SK-N-MC (cell line): ENCODE results near the gene RPH3AL.

Source experiments
- DNase-seq: peaks from one replicate; pipeline ENCODE4 v3.0.0-alpha.2; 2011; ENCODE audit warnings: low read depth, low spot score
- H3K27ac ChIP-seq: fragments of 200-600 bp; sonication (generic); 2 replicates; pipeline ENCODE4 v1.5.1; 2016; ENCODE audit warnings: mixed run types
- H3K36me3 ChIP-seq: fragments of 200-600 bp; sonication (generic); 2 replicates; pipeline ENCODE4 v1.6.1; 2017; ENCODE audit warnings: antibody characterized with exemption, low read length, mixed read lengths; ENCODE audit not compliant: insufficient read depth
- H3K4me3 ChIP-seq: fragments of 200-600 bp; sonication (generic); 2 replicates; pipeline ENCODE4 v1.5.1; 2016
- H3K9ac ChIP-seq: fragments of 200-600 bp; sonication (generic); 2 replicates; pipeline ENCODE4 v1.8.0; 2017; ENCODE audit warnings: mixed run types, mixed read lengths; ENCODE audit not compliant: insufficient read length
- H3K9me3 ChIP-seq: fragments of 200-600 bp; sonication (generic); 2 replicates; pipeline ENCODE4 v1.6.1; 2017; ENCODE audit warnings: low read depth, mild to moderate bottlenecking, antibody characterized with exemption, low read length, moderate library complexity, mixed read lengths
- EZH2 ChIP-seq: fragments of 200-600 bp; sonication (generic); IDR thresholded peaks from one replicate; pipeline ENCODE4 v1.6.1; 2017; ENCODE audit warnings: antibody characterized with exemption
- FOXP2 ChIP-seq: optimal IDR thresholded peaks from 2 replicates; pipeline ENCODE3; 2011; ENCODE audit warnings: mild to moderate bottlenecking, moderate library complexity; ENCODE audit not compliant: insufficient read depth; ENCODE audit errors: extremely low read length, control extremely low read depth
- POLR2AphosphoS5 ChIP-seq: IDR thresholded peaks from 2 replicates; pipeline ENCODE4 v1.6.1; 2012; ENCODE audit warnings: mild to moderate bottlenecking, low read depth, low read length, borderline replicate concordance

RPH3AL gene

GRCh38 chr17:298791-299450, 53.7 kb downstream of the RPH3AL start:
- TF ChIP-seq FOXP2 (no peak), POLR2AphosphoS5 (no peak), EZH2 (no peak)
- Histone ChIP-seq H3K9ac (no peak overlapping the region), H3K9me3 (no peaks in the 10 kb centered on the region), H3K27ac (no peak overlapping the region), H3K36me3 (no peaks in the 10 kb centered on the region), H3K4me3 (no peak overlapping the region)
- DNase-seq: no peak

- H3K36me3 ChIP-seq: no peaks in the 10 kb centered on the region
- DNase-seq: no peak
- H3K9me3 ChIP-seq: no peaks in the 10 kb centered on the region
- TF ChIP-seq FOXP2 (no peak), POLR2AphosphoS5 (no peak)
- no peak overlapping the region for H3K27ac ChIP-seq
- H3K9ac ChIP-seq: no peak overlapping the region
- H3K4me3 ChIP-seq: no peak overlapping the region
Observed at GRCh38 chr17:297758-298157, 54.8 kb downstream of the RPH3AL start.

- H3K36me3 ChIP-seq: no peaks in the 10 kb centered on the region
- no peak overlapping the region for H3K4me3 ChIP-seq
- no peak for DNase-seq
- H3K27ac ChIP-seq: no peak overlapping the region
- no peaks in the 10 kb centered on the region for H3K9me3 ChIP-seq
- TF ChIP-seq EZH2 (no peak), POLR2AphosphoS5 (no peak), FOXP2 (no peak)
- H3K9ac ChIP-seq: no peak overlapping the region
Observed at GRCh38 chr17:296906-297690, 55.5 kb downstream of the RPH3AL start.

GRCh38 chr17:296379-296778, 56.2 kb downstream of the RPH3AL start:
- TF ChIP-seq POLR2AphosphoS5 (no peak), EZH2 (no peak), FOXP2 (no peak)
- no peaks in the 10 kb centered on the region for H3K36me3 ChIP-seq
- no peak for DNase-seq

GRCh38 chr17:292531-293382, 59.9 kb downstream of the RPH3AL start:
- H3K9ac ChIP-seq: no peak overlapping the region
- H3K9me3 ChIP-seq: no peaks in the 10 kb centered on the region

More at GRCh38 chr17:296379-296778, 56.2 kb downstream of the RPH3AL start:
- Histone ChIP-seq H3K4me3 (no peak overlapping the region), H3K9me3 (no peaks in the 10 kb centered on the region), H3K9ac (no peak overlapping the region), H3K27ac (no peak overlapping the region)

GRCh38 chr17:292016-292415, 60.6 kb downstream of the RPH3AL start:
- no peak overlapping the region for H3K27ac ChIP-seq
- H3K4me3 ChIP-seq: no peak overlapping the region
- H3K9me3 ChIP-seq: no peaks in the 10 kb centered on the region
- DNase-seq: no peak
- H3K9ac ChIP-seq: no peak overlapping the region
- no peaks in the 10 kb centered on the region for H3K36me3 ChIP-seq
- no peak for TF ChIP-seq EZH2
- no peak for TF ChIP-seq FOXP2
- TF ChIP-seq POLR2AphosphoS5: no peak

More at GRCh38 chr17:292531-293382, 59.9 kb downstream of the RPH3AL start:
- TF ChIP-seq FOXP2 (no peak), POLR2AphosphoS5 (no peak), EZH2 (no peak)
- Histone ChIP-seq H3K4me3 (no peak overlapping the region), H3K36me3 (no peaks in the 10 kb centered on the region), H3K27ac (no peak overlapping the region)
- DNase-seq: no peak

GRCh38 chr17:291587-291986, 61.0 kb downstream of the RPH3AL start:
- TF ChIP-seq FOXP2 (no peak), POLR2AphosphoS5 (no peak), EZH2 (no peak)
- Histone ChIP-seq H3K9ac (no peak overlapping the region), H3K27ac (no peak overlapping the region), H3K36me3 (no peaks in the 10 kb centered on the region), H3K9me3 (no peaks in the 10 kb centered on the region), H3K4me3 (no peak overlapping the region)
- no peak for DNase-seq

- H3K9ac ChIP-seq: no peak overlapping the region
- no peak for TF ChIP-seq FOXP2
- no peak for TF ChIP-seq EZH2
- TF ChIP-seq POLR2AphosphoS5: no peak
- DNase-seq: no peak
Observed at GRCh38 chr17:290626-291025, 62.0 kb downstream of the RPH3AL start.

More at GRCh38 chr17:290626-291025, 62.0 kb downstream of the RPH3AL start:
- no peak overlapping the region for H3K4me3 ChIP-seq
- H3K36me3 ChIP-seq: no peaks in the 10 kb centered on the region
- no peak overlapping the region for H3K27ac ChIP-seq
- no peaks in the 10 kb centered on the region for H3K9me3 ChIP-seq
